DND-41 (cell line): Measurements from ENCODE around the gene ANKRD31.

Experiments used
- EZH2 ChIP-seq: IDR thresholded peaks from 3 replicates; pipeline ENCODE4 v1.6.1; 2012; ENCODE audit warnings: borderline replicate concordance, low read depth, mild to moderate bottlenecking, moderate library complexity, low read length, inconsistent platforms; ENCODE audit not compliant: severe bottlenecking
- TF ChIP-seq, protein P1 (sequence below): IDR thresholded peaks from 2 replicates; pipeline ENCODE4 v1.5.1; 2012; ENCODE audit warnings: borderline replicate concordance, low read length, moderate library complexity, mild to moderate bottlenecking; ENCODE audit not compliant: poor library complexity, severe bottlenecking; ENCODE audit errors: extremely low read depth

GRCh38 chr5:75214928-75215327 lies 21.8 kb downstream of the ANKRD31 start:
- TF ChIP-seq, protein P1, sequence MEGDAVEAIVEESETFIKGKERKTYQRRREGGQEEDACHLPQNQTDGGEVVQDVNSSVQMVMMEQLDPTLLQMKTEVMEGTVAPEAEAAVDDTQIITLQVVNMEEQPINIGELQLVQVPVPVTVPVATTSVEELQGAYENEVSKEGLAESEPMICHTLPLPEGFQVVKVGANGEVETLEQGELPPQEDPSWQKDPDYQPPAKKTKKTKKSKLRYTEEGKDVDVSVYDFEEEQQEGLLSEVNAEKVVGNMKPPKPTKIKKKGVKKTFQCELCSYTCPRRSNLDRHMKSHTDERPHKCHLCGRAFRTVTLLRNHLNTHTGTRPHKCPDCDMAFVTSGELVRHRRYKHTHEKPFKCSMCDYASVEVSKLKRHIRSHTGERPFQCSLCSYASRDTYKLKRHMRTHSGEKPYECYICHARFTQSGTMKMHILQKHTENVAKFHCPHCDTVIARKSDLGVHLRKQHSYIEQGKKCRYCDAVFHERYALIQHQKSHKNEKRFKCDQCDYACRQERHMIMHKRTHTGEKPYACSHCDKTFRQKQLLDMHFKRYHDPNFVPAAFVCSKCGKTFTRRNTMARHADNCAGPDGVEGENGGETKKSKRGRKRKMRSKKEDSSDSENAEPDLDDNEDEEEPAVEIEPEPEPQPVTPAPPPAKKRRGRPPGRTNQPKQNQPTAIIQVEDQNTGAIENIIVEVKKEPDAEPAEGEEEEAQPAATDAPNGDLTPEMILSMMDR = no peak
- no peak for TF ChIP-seq EZH2
